ENCODE results near the gene MAGEB10.
"Not testable (repeated sequence)": the region's sequence is repeated elsewhere in the genome, so short reads cannot be mapped to it uniquely, and the experiment has no call there.

Gene MAGEB10

GRCh38 chrX:27807690-27808089 is at the start of gene MAGEB10:
MAGEB10 (plus strand) TSS chrX:27807990; CDS start chrX:27821307, 13,317 bp downstream.
- DNase-seq, result no peak

- no peak for DNase-seq
Observed at GRCh38 chrX:27765718-27766117, 42.1 kb upstream of the MAGEB10 start.

GRCh38 chrX:27767387-27767786 is 40.4 kb upstream of the MAGEB10 start:
- no peak for DNase-seq

GRCh38 chrX:27775984-27776383 is 31.8 kb upstream of the MAGEB10 start:
- DNase-seq, result no peak

- no peak for DNase-seq
Observed at GRCh38 chrX:27796640-27797257, 11.0 kb upstream of the MAGEB10 start.

- no peak for DNase-seq
Observed at GRCh38 chrX:27797575-27797974, 10.2 kb upstream of the MAGEB10 start.

GRCh38 chrX:27808226-27808625 is 436 bp downstream of the MAGEB10 start:
- DNase-seq, result no peak

- DNase-seq, result not testable (repeated sequence)
Observed at GRCh38 chrX:27808991-27809859, 1.4 kb downstream of the MAGEB10 start.

- no peak for DNase-seq
Observed at GRCh38 chrX:27815209-27815608, 7.4 kb downstream of the MAGEB10 start.

- DNase-seq, result no peak
Observed at GRCh38 chrX:27823812-27824211, 16.0 kb downstream of the MAGEB10 start.

GRCh38 chrX:27838185-27838584 is 30.4 kb downstream of the MAGEB10 start:
- no peak for DNase-seq

GRCh38 chrX:27840881-27841280 is 33.1 kb downstream of the MAGEB10 start:
- no peak for DNase-seq

GRCh38 chrX:27842859-27843258 is 35.1 kb downstream of the MAGEB10 start:
- DNase-seq, result no peak

GRCh38 chrX:27860337-27860736 is 52.5 kb downstream of the MAGEB10 start:
- no peak for DNase-seq

GRCh38 chrX:27863809-27864208 is 56.0 kb downstream of the MAGEB10 start:
- DNase-seq, result no peak
